Measurements from ENCODE around the gene PEX7. TPM values are rescaled to one million over a fixed set of nuclear protein-coding genes. Genes with fewer than 3 reads are reported as not detected.
"Not testable (repeated sequence)": the region's sequence is repeated elsewhere in the genome, so short reads cannot be mapped to it uniquely, and the experiment has no call there.

The PEX7 gene
- total RNA-seq, 1 donor from 2014 or later = 2.5 TPM

DNA sequence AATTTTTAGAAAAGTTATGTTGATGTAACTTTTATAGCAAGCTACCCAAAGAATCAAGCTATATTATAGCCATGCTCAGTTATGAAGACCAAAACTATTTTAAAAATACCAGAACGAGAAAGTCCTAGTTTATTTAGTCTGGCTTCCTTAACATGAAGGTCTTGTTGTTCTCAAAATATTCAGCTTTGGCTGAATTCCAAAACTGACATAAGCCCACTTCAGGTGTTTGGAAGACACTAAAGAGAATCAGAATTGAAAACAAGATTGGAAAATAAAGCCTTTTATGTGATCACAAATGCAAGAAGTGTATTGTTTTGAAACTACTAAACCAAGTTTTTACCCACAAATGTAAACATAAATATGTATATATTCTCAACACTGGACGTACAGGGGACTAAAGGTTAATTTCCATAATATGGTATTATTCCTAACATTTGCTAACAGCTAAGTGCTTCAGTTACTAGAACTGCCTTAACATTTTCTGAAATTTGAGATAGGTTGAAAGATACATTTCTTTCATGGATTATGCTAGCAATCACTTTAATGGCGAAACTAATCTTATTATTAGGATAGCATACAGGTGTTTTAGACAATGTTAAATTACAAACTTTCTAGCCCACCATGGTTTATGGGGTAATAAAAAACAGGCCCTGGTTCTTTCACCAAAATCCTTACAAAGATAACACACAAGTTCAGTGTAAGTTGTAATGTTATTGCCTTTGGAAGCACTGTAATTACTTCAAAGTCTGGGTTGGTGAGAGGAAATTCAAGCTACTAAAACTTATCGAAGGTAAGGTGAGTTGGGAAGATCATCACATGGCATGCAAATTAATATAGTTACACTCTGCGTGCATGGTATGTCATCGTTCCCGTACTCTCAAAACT lies 31.7 kb upstream of the PEX7 start:
- intact Hi-C loops (cut with micrococcal nuclease) = loop anchor here (2.0 to 10.0 kb wide), 3 partner anchors 30 to 506 kb away; partner anchors contain the start of gene BCLAF1

DNA sequence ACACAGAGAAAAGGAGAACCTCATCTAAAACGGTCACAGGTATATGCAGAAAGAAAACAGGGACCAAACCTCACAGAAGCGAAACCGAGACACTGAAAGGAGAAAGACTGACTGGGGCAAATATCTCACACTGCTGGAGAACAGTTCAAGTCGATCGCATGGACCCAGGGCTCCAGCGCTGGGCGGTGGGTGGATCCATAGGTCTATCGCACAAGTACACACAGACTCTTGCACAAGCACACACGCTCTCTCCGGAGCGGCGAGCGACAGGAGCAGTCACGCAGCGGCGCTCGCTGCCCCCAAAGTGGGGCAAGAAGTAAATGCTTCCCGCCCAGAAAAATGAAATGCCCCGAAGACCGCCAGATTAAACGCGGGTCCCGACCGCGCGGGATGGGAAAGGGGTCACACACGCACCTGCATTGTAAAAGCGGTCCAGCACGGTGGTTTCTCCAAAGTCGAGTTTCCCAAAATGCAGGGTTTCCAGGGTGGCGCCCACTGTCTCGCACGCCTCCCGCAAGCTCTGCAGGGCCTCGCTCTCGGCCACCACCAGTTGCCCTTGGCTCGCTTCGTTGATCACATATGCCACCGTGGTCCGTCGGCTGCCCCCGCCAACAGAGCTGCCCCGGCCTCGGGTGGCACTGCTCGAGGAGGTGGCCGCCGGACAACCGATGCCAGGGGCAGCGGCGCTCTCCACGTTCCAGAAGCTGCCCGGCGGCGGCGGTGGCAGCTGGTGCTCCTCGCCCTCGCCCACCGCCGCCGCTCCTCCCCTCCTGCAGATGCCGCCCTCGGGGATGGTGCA lies 30.9 kb upstream of the PEX7 start:
- intact Hi-C loops (cut with micrococcal nuclease) = loop anchor here (1.0 to 10.0 kb wide), 5 partner anchors 31 to 507 kb away; partner anchors contain the start of genes BCLAF1 and IFNGR1

DNA sequence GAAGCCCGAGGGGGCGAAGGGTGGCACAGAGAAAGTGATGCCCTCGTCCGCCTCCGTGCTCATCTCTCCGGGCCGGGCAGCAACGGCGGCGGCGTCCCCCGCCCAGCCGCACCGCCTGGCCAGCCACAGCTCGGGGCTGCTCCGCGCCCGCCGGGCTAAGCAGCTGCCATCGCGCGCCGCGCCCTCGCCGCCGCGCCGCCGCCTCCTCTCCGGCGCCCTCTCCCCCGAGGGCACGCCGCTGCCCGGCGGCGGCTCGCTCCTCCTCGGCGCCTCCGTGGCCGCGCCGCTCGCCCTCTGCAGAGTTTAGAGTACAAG lies 30.3 kb upstream of the PEX7 start:
- intact Hi-C loops (cut with micrococcal nuclease) = loop anchor here (1.0 to 10.0 kb wide), 4 partner anchors 39 to 507 kb away; partner anchors contain the start of genes BCLAF1 and IFNGR1

DNA sequence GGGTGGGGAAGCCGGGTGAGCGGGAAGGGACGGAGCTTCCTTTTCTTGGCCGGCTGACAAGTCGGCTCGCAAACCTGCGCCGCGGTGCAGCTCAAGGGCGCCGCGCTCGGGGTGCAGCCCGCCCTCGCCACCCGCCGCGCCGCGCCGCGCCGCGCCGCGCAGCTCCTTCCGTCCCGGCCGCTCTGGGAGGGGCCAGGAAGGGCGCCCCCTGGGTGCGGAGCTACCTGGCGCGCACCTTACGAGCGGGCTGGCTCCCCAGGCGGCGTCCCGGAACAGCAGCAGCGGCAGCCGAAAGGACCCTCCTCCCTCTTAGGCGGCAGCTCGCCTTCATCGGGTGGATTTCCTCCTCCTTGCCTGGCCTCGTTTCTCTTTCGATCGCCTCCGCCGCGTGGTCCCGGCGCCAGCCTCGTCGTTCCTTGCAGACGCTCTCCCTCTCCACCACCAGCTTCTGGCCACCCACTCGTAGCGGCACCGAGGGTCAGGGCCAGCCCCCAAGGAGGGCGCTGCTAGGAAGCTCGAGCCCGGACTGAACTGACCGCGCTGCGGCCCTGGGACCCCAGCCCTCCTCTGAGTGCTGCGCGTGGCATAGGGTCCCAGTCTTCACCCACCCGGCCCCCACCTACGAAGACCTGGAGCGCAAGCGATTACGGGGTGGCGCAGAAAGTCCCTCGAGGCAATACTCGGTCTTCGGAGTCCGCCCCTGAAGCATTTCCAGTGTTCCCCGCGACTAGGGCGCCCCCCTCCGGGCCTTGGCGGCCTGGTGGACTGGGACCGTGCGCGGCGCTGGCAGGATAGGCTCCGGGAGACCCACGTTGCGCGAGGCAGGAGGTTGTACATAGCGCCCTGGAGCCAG lies 29.8 kb upstream of the PEX7 start, which contains the start of gene MAP3K5:
TSS of gene MAP3K5 (minus strand) at position 68 of the 853 bp plus-strand sequence. CDS start 320 bp downstream, outside the sequence.
- intact Hi-C loops (cut with micrococcal nuclease) = loop anchor here (1.0 to 10.0 kb wide), 8 partner anchors 30 to 508 kb away; partner anchors contain the start of genes BCLAF1, IFNGR1 and PEX7

DNA sequence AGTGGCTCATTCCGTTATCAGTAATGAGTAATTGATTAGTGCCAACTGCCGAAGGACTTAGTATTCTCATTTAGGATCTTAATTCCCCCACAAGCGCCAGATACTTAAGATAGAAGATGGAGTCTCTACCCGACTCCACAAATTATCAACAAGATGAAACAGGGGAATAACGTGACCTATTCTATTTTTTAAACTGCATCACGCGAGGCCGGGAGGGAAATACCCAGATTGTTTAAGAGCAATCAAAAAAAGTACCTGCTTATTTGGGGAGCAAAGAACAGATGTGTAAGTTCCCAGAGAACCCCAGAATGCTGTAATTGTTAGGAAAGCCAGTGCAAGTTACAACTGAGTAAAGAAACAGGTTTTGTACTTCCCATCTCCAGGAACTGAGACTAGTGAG lies 29.0 kb upstream of the PEX7 start:
- intact Hi-C loops (cut with micrococcal nuclease) = loop anchor here (1.0 to 10.0 kb wide), 6 partner anchors 29 to 509 kb away; partner anchors contain the start of genes BCLAF1 and PEX7

DNA sequence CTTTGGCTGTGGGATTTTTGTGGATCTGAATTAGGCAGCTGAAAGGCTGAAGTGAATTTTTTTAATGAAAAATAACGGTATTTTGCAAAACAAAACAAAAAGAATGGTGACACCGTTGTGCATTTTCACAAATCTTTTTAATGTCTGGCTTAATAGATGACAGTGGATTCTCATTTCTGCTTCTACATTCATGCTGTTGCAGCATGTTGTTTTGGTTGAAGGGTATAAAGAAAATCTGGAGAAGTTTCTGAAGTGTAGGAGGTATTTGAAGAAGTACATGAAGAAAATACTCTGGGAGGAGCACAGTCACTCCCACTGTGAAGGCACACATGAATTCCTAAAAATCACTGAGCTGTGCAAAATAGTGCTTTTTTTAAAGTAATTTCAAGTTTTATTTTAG lies 27.0 kb upstream of the PEX7 start:
- intact Hi-C loops (cut with micrococcal nuclease) = loop anchor here (10.0 kb wide), 1 partner anchor 511 kb away; the partner anchor contains the start of gene BCLAF1

- intact Hi-C loops (cut with micrococcal nuclease) = loop anchor here (10.0 kb wide), 1 partner anchor 511 kb away; the partner anchor contains the start of gene BCLAF1
Observed at GRCh38 chr6:136795996-136796395, 26.4 kb upstream of the PEX7 start.

DNA sequence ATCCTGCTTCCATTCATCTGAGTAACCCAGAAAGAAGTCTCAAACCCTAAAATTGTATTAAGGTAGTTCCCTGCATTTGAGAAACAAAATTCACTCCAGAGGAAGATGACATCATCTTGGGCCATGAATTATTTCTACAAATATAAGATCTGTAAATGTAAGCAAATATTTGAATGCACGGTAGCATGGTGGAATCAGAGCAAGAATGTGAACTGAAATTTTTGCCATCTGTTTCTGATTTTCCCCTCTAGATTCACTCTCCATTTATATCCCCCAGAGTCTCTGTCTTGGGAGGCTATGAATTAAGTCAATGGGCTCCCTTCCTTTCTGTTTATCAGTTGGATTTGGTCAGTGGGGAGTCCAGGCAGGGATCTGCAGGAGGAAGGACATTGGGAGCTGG lies 24.3 kb upstream of the PEX7 start:
- intact Hi-C loops (cut with micrococcal nuclease) = loop anchor here (10.0 kb wide), 1 partner anchor 513 kb away; the partner anchor contains the start of gene BCLAF1

- intact Hi-C loops (cut with micrococcal nuclease) = no loop called here
Observed at GRCh38 chr6:136801581-136801980, 20.8 kb upstream of the PEX7 start.

- intact Hi-C loops (cut with micrococcal nuclease) = no loop called here
Observed at GRCh38 chr6:136803608-136804007, 18.8 kb upstream of the PEX7 start.

DNA sequence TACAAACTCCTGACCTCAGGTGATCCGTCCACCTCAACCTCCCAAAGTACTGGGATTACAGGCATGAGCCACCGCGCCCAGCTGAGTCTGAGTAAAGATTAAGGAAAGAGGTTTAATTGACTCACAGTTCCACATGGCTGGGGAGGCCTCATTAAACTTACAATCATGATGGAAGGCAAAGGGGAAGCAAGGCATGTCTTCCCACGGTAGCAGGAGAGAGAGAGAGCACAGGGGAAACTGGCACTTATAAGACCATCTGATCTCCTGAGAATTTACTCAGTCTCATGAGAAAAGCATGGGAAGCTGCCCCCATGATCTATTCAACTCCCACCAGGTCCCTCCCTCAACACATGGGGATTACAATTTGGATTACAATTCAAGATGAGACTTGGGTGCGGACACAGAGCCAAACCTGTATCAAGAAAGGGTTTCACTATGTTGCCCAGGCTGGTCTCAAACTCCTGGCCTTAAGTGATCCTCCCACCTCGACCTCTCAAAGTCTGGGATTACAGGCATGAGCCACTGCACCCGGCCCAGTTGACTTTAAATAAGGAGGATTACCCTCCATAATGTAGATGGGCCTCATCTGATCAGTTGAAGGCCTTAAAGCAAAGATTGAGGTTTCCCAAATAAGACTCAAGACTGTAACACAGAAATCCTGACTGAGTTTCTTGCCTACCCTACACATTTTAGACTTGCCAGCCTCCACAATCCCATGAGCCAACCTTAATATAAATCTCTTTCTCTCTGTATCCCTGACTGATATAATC lies 13.1 kb upstream of the PEX7 start:
- intact Hi-C loops (cut with micrococcal nuclease) = no loop called here

- intact Hi-C loops (cut with micrococcal nuclease) = no loop called here
Observed at GRCh38 chr6:136811272-136811671, 11.1 kb upstream of the PEX7 start.

DNA sequence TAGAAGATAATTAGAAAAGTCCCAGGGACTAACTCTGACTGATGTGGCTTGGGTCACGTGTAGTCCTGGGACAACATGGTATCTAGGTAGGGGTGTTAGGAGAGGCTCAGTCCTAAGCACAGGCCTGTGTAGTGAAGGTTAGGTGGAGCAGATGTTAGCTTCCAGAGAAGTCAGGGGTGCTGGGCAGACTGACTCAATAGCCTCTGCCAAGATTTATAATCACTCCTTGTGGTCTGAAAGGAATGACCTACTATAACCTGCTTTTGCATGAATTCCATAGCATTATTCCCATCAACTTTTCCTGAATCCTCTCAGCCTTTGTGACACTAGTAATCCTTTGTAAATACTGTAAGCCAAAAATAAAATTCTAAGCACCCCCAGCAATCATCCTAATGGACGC lies 10.2 kb upstream of the PEX7 start:
- intact Hi-C loops (cut with micrococcal nuclease) = no loop called here

DNA sequence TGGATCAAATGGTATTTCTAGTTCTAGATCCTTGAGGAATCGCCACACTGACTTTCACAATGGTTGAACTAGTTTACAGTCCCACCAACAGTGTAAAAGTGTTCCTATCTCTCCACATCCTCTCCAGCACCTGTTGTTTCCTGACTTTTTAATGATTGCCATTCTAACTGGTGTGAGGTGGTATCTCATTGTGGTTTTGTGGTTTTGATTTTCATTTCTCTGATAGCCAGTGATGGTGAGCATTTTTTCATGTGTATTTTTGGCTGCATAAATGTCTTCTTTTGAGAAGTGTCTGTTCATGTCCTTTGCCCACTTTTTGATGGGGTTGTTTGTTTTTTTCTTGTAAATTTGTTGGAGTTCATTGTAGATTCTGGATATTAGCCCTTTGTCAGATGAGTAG lies 6.8 kb upstream of the PEX7 start:
- intact Hi-C loops (cut with micrococcal nuclease) = not testable (repeated sequence)

GRCh38 chr6:136816656-136817055 lies 5.7 kb upstream of the PEX7 start:
- intact Hi-C loops (cut with micrococcal nuclease) = no loop called here

DNA sequence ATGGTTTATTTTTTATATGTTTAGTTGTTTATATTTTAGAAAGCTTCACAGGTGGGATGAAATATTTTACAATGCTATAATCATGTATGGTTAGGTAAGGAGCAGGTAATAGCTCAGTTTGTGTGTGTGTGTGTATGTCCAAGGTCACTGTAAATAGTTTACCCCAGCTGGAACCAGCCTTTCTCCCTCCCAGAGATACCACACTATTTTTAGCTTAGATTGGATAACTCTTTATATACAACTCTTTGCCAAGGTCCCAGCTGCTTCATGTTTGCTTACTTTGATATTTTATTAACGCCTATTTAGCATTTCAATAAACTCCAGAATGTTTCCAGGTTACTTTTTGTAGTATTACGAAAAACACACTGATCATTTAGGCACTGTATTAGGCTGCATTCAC lies 1.8 kb upstream of the PEX7 start:
- intact Hi-C loops (cut with micrococcal nuclease) = loop anchor here (10.0 kb wide), 1 partner anchor 394 kb away; the partner anchor contains the start of gene IFNGR1

- intact Hi-C loops (cut with micrococcal nuclease) = loop anchor here (1.0 to 10.0 kb wide), 4 partner anchors 29 to 533 kb away; partner anchors contain the start of genes BCLAF1 and IFNGR1
Observed at GRCh38 chr6:136822046-136822375, 381 bp upstream of the PEX7 start.

DNA sequence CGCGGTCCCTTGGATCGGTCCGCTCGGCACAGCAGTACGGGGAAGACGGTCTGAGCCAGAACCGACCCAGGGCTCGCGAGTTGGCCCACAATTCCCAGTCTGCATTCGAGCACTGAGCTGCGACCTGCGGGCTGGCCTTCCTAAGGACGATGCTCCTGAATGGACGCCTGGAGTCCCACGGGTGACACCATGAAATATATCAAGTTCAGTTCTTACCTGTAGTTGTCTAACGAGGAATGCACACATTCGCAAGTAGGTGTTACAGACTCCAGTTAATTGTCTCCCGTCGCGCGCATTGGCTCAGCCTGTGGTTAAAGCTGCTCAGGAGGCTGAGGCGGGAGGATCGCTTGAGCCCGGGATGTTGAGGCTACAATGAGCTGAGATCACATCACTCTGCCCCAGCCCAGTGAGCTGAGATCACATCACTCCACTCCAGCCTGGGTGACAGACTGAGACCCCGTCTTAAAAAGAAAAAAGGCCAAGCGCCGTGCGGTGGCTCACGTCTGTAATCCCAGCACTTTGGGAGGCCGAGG lies 802 bp downstream of the PEX7 start:
- intact Hi-C loops (cut with micrococcal nuclease) = loop anchor here (2.0 to 10.0 kb wide), 2 partner anchors 392 to 534 kb away; partner anchors contain the start of genes BCLAF1 and IFNGR1

DNA sequence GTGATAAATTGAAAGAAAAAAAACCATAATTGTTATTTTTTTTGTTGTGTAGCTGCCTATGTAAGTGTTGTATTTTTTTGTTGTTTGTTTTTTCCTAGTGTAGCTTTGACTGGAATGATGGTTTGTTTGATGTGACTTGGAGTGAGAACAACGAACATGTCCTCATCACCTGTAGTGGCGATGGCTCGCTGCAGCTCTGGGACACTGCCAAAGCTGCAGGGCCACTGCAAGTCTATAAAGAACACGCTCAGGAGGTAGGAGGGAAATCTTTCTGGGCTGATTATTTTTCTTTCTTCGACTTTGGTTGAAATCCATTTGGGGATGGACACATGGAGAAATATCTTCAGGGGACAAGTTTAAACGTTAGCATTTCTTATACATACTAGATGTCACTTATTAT lies 3.8 kb downstream of the PEX7 start:
- intact Hi-C loops (cut with micrococcal nuclease) = loop anchor here (10.0 kb wide), 1 partner anchor 389 kb away; the partner anchor contains the start of gene IFNGR1
